ENCODE results near the gene TAOK3. TPM values are rescaled to one million over a fixed set of nuclear protein-coding genes. Genes with fewer than 3 reads are reported as not detected.
A peak's percentile ranks its signal among the peaks of the same experiment; 100 is the strongest.

TAOK3 gene
- total and polyA plus RNA-seq, 4 donors = 19.9 to 54.5 (median 37.7) TPM

DNA sequence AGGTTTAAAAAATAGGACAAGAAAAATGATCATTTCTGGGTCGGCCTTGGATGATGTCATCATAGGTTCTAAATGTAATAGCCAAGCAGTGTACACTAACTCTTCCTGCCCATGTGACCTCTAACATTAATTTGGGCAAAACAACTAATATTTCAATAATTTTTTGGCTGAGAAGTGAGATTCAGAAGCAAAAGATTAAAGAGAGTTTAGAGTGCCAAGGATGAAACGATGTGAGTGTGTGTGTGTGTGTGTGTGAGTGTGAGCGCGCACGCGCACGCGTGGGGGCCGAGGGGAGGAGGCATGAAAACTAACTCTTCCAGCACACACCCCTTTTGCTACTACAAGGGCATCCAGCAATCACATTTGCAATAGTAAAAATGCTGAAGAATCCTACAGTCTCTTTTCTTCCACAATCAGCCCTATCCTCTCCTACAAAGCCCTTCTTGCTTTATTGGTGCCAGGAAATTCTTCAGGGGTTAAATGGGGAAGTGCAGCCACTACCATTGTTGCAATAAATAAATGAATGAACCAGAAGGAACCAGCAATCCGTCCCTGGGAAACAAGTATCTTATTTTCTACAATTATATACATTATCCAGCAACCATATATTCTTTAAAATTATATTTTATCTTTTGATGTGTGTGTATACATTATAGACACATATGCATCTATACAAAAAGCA is 183.9 kb downstream of the TAOK3 start:
- Histone ChIP-seq H3K9me3 (ENCODE audit: control insufficient read depth in 4 of 4, insufficient read depth in 3 of 4, low read length in 3 of 4) (no peaks in the 10 kb centered on the region), H3K9ac (ENCODE audit: insufficient read depth in 1 of 2, low read length in 2 of 2) (peak overlapping the region in 1 of 2 donors; percentile 45), H3K27me3 (ENCODE audit: control insufficient read depth in 3 of 3, insufficient read depth in 3 of 3, low read length in 2 of 3) (no peaks in the 10 kb centered on the region), H3K4me1 (ENCODE audit: control insufficient read depth in 5 of 5, insufficient read depth in 5 of 5, low read length in 5 of 5) (peaks cover 0 to 34% (median 18%) of the 10 kb centered on the region in 5 donors), H3K36me3 (ENCODE audit: control insufficient read depth in 4 of 4, insufficient read depth in 4 of 4, low read length in 4 of 4) (peaks cover 0 to 7% (median 3%) of the 10 kb centered on the region in 4 donors), H3K4me3 (no peak overlapping the region), H3K27ac (ENCODE audit: low read depth in 1 of 2, low read length in 1 of 2) (no peak overlapping the region)
- ATAC-seq (ENCODE audit: insufficient read depth, low FRiP score) = peak; percentile 44
- DNase-seq = peak; percentile 82 to 90 (median 89)
- TF ChIP-seq, protein P1, sequence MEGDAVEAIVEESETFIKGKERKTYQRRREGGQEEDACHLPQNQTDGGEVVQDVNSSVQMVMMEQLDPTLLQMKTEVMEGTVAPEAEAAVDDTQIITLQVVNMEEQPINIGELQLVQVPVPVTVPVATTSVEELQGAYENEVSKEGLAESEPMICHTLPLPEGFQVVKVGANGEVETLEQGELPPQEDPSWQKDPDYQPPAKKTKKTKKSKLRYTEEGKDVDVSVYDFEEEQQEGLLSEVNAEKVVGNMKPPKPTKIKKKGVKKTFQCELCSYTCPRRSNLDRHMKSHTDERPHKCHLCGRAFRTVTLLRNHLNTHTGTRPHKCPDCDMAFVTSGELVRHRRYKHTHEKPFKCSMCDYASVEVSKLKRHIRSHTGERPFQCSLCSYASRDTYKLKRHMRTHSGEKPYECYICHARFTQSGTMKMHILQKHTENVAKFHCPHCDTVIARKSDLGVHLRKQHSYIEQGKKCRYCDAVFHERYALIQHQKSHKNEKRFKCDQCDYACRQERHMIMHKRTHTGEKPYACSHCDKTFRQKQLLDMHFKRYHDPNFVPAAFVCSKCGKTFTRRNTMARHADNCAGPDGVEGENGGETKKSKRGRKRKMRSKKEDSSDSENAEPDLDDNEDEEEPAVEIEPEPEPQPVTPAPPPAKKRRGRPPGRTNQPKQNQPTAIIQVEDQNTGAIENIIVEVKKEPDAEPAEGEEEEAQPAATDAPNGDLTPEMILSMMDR (IDR thresholded peaks at IDR 0.05; ENCODE audit: control extremely low read depth, extremely low read depth) = no peak
- WGBS, 2 donors = 75 to 82% methylated on average over 10 of the region's 10 CpGs

DNA sequence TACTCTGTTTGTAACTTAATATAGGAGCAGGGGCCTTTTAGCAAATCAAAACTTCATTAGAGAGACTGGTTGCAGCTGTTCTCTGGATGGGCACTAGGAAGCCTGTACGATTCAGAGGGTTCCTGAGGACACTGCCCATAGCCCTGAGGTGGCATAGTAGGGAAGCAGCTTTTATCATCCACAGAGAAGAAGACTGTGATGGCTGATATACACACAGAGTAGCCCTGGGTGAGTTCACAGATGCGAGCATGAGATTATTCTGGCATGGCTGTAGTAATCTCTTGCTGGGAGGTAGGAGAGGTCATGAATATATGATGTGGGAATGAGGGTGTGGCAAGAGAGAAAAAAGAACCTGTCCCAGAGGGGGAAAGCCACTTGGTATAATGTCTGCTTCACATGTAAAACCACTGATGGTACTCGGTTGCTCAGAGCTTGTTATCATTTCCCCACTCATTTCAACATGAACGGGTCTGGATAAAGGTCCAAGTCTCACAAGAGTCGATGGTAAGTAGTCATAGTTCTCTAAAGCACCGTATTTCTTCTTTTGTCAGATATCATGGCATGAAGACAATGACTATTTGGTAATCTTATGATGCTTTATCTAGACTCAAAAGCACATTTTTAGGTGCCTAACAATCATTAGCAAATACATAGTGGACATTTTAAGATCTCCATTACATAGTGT is 184.8 kb downstream of the TAOK3 start:
- Histone ChIP-seq H3K4me3 (no peak overlapping the region), H3K27me3 (ENCODE audit: control insufficient read depth in 3 of 3, insufficient read depth in 3 of 3, low read length in 2 of 3) (no peaks in the 10 kb centered on the region), H3K9me3 (ENCODE audit: control insufficient read depth in 4 of 4, insufficient read depth in 3 of 4, low read length in 3 of 4) (no peaks in the 10 kb centered on the region), H3K36me3 (ENCODE audit: control insufficient read depth in 4 of 4, insufficient read depth in 4 of 4, low read length in 4 of 4) (peaks cover 0 to 5% (median 2%) of the 10 kb centered on the region in 4 donors), H3K9ac (ENCODE audit: insufficient read depth in 1 of 2, low read length in 2 of 2) (peak overlapping the region in 1 of 2 donors; percentile 30), H3K4me1 (ENCODE audit: control insufficient read depth in 5 of 5, insufficient read depth in 5 of 5, low read length in 5 of 5) (peaks cover 0 to 36% (median 18%) of the 10 kb centered on the region in 5 donors), H3K27ac (ENCODE audit: low read depth in 1 of 2, low read length in 1 of 2) (peak overlapping the region; percentile 0 to 33)
- TF ChIP-seq, protein P1 (IDR thresholded peaks at IDR 0.05; ENCODE audit: control extremely low read depth, extremely low read depth) = no peak
- ATAC-seq (ENCODE audit: insufficient read depth, low FRiP score) (no peak), DNase-seq (peak in 2 of 3 donors; percentile 56 to 64)
- WGBS, 2 donors = 77 to 80% methylated on average over 6 of the region's 6 CpGs

DNA sequence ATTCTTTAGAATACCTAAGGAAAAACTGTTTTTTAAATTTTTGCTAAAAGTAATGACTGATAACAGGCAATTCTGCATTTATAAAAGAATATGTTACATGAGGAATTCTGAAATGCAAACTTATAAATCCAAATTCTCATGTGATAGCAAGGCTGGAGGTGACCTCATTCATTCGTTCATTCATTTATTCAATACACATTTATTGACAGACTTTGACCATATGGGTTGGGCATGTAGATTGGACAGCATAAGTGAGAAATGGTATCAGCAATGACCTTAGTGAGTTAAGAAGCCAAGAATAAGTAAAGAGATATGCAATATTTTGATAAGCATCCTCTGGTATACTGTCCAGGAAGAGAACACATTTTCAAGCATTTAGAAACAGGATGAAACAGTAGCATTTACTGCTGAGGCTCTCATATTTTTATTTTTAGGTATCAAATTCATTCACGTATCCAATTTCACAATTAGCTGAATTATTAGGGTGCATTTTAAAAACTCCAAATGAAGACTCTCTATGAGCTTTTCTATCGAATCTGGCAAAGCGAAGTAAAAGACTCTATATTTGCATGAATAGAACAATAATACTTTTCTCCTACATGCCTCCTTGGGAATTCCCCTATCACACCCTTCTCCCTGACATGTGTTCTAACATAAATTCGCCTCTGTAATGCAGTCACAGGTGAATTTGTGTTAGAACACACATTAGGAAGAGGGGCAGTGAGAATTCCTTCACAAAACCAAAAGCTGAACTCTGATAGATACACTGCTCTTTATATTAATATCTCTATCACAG is 186.9 kb downstream of the TAOK3 start:
- H3K9ac ChIP-seq (ENCODE audit: insufficient read depth in 1 of 2, low read length in 2 of 2) = no peak overlapping the region
- WGBS, 2 donors = 89 to 93% methylated on average over 5 of the region's 5 CpGs
- no peak overlapping the region for H3K4me3 ChIP-seq
- no peaks in the 10 kb centered on the region for H3K27me3 ChIP-seq (ENCODE audit: control insufficient read depth in 3 of 3, insufficient read depth in 3 of 3, low read length in 2 of 3)
- H3K9me3 ChIP-seq (ENCODE audit: control insufficient read depth in 4 of 4, insufficient read depth in 3 of 4, low read length in 3 of 4) = no peaks in the 10 kb centered on the region
- TF ChIP-seq, protein P1 (IDR thresholded peaks at IDR 0.05; ENCODE audit: control extremely low read depth, extremely low read depth) = no peak
- ATAC-seq (ENCODE audit: insufficient read depth, low FRiP score) (no peak), DNase-seq (no peak)
- peaks cover 0 to 43% (median 18%) of the 10 kb centered on the region in 5 donors for H3K4me1 ChIP-seq (ENCODE audit: control insufficient read depth in 5 of 5, insufficient read depth in 5 of 5, low read length in 5 of 5)
- H3K36me3 ChIP-seq (ENCODE audit: control insufficient read depth in 4 of 4, insufficient read depth in 4 of 4, low read length in 4 of 4) = peaks cover 0 to 9% (median 7%) of the 10 kb centered on the region in 4 donors
- peak overlapping the region in 1 of 2 donors; percentile 2 for H3K27ac ChIP-seq (ENCODE audit: low read depth in 1 of 2, low read length in 1 of 2)

All from lung (tissue), 12 donors.